ENCODE results near the gene SYK.

- TF ChIP-seq FOXP2 (optimal IDR thresholded peaks at IDR 0.05; ENCODE audit: borderline replicate concordance, extremely low read depth, extremely low read length, insufficient read depth) = no peak
- no peak for TF ChIP-seq POLR2AphosphoS5 (IDR thresholded peaks at IDR 0.05; ENCODE audit: low read depth, low read length)
- TF ChIP-seq REST (IDR thresholded peaks at IDR 0.05; ENCODE audit: insufficient read depth in 1 of 2, low read depth in 2 of 2, low read length in 2 of 2) = no peak
Measured at GRCh38 chr9:90909225-90909624, 107.6 kb downstream of the SYK start.

All from PFSK-1 (cell line).